Fibroblast of lung (primary cell): ENCODE data around the gene DIO3. TPM values are rescaled to one million over a fixed set of nuclear protein-coding genes. Genes with fewer than 3 reads are reported as not detected.

Source experiments
- DNase-seq, 2 donors: peaks; one replicate each; pipeline versions ENCODE4 v3.0.0 to v3.0.0-alpha.2; 2010; ENCODE audit warnings: low read depth in 2 of 2
- H2AFZ ChIP-seq: 2 replicates; pipeline ENCODE4 v1.5.1; 2012; ENCODE audit warnings: low read length, control low read depth, inconsistent platforms
- H3K27ac ChIP-seq: 2 replicates; pipeline ENCODE4 v1.5.1; 2011; ENCODE audit warnings: low read length, control low read depth; ENCODE audit not compliant: insufficient read depth
- H3K27me3 ChIP-seq: 2 replicates; pipeline ENCODE4 v1.5.1; 2011; ENCODE audit warnings: mild to moderate bottlenecking, low read length; ENCODE audit not compliant: control insufficient read depth, insufficient read depth
- H3K36me3 ChIP-seq: 2 replicates; pipeline ENCODE4 v1.5.1; 2011; ENCODE audit warnings: low read length; ENCODE audit not compliant: control insufficient read depth, insufficient read depth
- H3K4me1 ChIP-seq: 2 replicates; pipeline ENCODE4 v1.5.1; 2011; ENCODE audit warnings: low read length; ENCODE audit not compliant: control insufficient read depth, insufficient read depth; ENCODE audit errors: extremely low read depth
- H3K4me2 ChIP-seq: 2 replicates; pipeline ENCODE4 v1.5.1; 2011; ENCODE audit warnings: low read length, control low read depth; ENCODE audit not compliant: insufficient read depth; ENCODE audit errors: extremely low read depth
- H3K4me3 ChIP-seq, 4 experiments: fragments of 200-600 bp in 1 of 4; sonication (generic) in 1 of 4; replicated peaks in 1 of 4; 2 replicates each; pipeline ENCODE4 v1.5.1; 2011 to 2016; ENCODE audit warnings: low read length in 4 of 4, low read depth in 3 of 4, mild to moderate bottlenecking in 3 of 4, control low read depth in 2 of 4, inconsistent platforms in 1 of 4, mixed read lengths in 1 of 4; ENCODE audit not compliant: insufficient read depth in 1 of 4; ENCODE audit errors: control extremely low read depth in 1 of 4
- H3K79me2 ChIP-seq: 2 replicates; pipeline ENCODE4 v1.5.1; 2012; ENCODE audit warnings: mild to moderate bottlenecking, low read length, inconsistent platforms; ENCODE audit not compliant: control insufficient read depth, insufficient read depth
- H3K9ac ChIP-seq: 2 replicates; pipeline ENCODE4 v1.5.1; 2011; ENCODE audit warnings: mild to moderate bottlenecking, low read length, control low read depth; ENCODE audit not compliant: insufficient read depth
- H3K9me3 ChIP-seq: 2 replicates; pipeline ENCODE4 v1.5.1; 2012; ENCODE audit warnings: low read depth, low read length; ENCODE audit not compliant: control insufficient read depth, insufficient read depth
- H4K20me1 ChIP-seq: 2 replicates; pipeline ENCODE4 v1.5.1; 2011; ENCODE audit warnings: low read length; ENCODE audit not compliant: control insufficient read depth, insufficient read depth; ENCODE audit errors: extremely low read depth
- EZH2 ChIP-seq: IDR thresholded peaks from 2 replicates; pipeline ENCODE4 v1.5.1; 2012; ENCODE audit warnings: low read length, control low read depth, mild to moderate bottlenecking; ENCODE audit errors: missing control alignments
- polyA plus RNA-seq, 2 donors: library from polyadenylated mRNA; depleted of rRNA in 1 of 2; stranded (reverse) in 1 of 2; unstranded in 1 of 2; fragments of >200 nt; gene quantifications; 2 replicates each; pipeline ENCODE4 v1.2.1, GENCODE V29; 2011 to 2012; ENCODE audit warnings: missing spikeins in 1 of 2
- total RNA-seq: library from RNA; depleted of rRNA; stranded (reverse); fragments of >200 nt; gene quantifications from 2 replicates; pipeline ENCODE4 v1.2.1, GENCODE V29; 2014
- TF ChIP-seq, protein P1 (sequence below), 2 donors: IDR thresholded peaks in 1 of 2; conservative IDR thresholded peaks in 1 of 2; 1 replicate in 1 of 2; 2 replicates in 1 of 2; pipeline ENCODE4 v1.5.1; 2011 to 2012; ENCODE audit warnings: low read length in 2 of 2, control low read depth in 1 of 2, inconsistent platforms in 1 of 2, low read depth in 1 of 2, mild to moderate bottlenecking in 1 of 2

DIO3 gene
- total and polyA plus RNA-seq, 2 donors (not counting 1 experiment from before 2014, with no cell fraction given): 0.17 TPM; not detected in 1

DNA sequence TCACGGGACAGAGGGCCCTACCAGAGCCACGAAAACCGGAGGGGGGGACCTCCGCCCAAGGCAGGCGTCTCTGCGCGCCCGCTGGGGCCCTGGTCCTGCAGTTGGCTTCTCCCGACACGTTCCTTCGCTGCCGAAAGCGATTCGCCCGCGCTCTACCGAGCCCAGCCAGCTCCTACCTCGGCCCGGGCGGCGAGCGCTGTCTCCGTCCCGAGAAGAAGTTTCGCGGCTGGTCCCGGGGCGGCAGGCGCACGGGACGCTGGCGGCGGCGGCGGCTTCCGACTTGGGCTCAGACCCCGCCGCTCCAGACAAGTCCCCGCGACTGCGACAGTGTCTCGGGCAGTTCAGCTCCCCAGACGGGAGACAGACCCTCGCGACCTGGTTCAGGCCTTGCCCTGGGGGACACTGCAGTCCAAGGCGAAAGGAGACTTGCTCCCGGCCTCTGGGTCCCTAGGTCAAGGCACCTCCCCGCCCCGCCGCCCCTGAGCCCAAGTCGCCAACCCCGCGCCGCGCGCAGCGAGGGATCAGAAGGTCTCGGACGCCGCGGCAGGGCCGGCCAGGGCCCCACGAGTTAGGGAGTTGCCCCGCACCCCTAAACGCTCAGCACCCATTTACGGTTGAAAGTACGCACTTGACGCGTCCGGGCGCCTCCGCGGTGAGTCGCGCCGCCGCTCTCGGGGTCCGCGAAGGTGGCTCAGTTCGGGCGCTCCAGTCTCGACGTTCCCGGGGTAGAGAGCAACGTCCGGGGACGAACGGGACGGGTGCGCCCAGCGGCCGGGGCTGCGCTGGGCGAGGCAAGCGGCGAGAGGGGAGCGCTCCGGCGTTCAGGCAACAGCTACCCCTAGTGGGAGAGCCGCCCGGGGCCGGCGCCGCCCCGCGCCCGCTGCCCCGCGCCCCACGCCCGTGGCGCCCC, 1.4 kb upstream of the DIO3 start:
- Histone ChIP-seq H4K20me1 (no peaks in the 10 kb centered on the region), H3K9ac (no peak overlapping the region), H2AFZ (no peak overlapping the region), H3K27me3 (peaks cover 35% of the 10 kb centered on the region), H3K4me1 (no peaks in the 10 kb centered on the region), H3K27ac (no peak overlapping the region), H3K9me3 (no peaks in the 10 kb centered on the region), H3K4me2 (no peak overlapping the region), H3K36me3 (no peaks in the 10 kb centered on the region), H3K4me3 (peak overlapping the region in 2 of 4 experiments; percentile 33 to 36), H3K79me2 (no peaks in the 10 kb centered on the region)
- TF ChIP-seq EZH2: peak; percentile 39
- TF ChIP-seq, protein P1, sequence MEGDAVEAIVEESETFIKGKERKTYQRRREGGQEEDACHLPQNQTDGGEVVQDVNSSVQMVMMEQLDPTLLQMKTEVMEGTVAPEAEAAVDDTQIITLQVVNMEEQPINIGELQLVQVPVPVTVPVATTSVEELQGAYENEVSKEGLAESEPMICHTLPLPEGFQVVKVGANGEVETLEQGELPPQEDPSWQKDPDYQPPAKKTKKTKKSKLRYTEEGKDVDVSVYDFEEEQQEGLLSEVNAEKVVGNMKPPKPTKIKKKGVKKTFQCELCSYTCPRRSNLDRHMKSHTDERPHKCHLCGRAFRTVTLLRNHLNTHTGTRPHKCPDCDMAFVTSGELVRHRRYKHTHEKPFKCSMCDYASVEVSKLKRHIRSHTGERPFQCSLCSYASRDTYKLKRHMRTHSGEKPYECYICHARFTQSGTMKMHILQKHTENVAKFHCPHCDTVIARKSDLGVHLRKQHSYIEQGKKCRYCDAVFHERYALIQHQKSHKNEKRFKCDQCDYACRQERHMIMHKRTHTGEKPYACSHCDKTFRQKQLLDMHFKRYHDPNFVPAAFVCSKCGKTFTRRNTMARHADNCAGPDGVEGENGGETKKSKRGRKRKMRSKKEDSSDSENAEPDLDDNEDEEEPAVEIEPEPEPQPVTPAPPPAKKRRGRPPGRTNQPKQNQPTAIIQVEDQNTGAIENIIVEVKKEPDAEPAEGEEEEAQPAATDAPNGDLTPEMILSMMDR (conservative IDR thresholded peaks at IDR 0.05 in 1 of 2, IDR thresholded peaks at IDR 0.05 in 1 of 2; ENCODE audit: low read depth in 1 of 2, low read length in 2 of 2): peak in 1 of 2 donors; percentile 29
- DNase-seq: peak; percentile 35 to 50

DNA sequence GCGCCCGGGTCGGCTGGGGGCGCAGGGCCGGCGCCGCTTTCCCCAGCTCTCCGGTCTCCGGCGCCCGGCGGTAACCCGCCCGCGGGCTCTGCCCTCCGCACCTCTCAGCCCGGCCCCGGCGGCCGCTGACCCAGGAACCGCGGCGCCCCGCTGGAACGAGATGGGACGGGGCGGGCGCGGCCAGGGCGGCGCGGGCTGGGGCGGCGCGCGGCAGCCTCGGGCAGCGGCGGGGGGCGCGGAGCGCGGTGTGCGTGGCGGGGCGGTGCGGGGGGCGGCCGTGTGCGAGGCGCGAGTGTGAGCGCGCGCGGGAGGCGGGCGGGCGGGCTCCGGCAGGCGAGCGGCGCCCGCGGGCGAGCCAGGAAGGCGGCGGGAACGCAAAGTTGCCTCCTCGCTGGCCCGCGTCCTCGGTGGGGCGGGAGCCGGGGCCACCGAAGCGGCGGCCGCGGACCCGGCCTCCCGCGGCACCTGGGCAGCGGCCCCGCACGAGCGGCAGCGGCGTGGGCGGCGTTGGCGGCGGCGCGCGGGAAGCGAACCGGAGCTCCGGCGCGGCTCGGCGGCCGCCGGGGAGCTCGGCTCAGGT, 671 bp upstream of the DIO3 start:
- DNase-seq: no peak
- TF ChIP-seq, protein P1 (conservative IDR thresholded peaks at IDR 0.05 in 1 of 2, IDR thresholded peaks at IDR 0.05 in 1 of 2; ENCODE audit: low read depth in 1 of 2, low read length in 2 of 2): no peak
- TF ChIP-seq EZH2: no peak
- Histone ChIP-seq H3K4me2 (no peak overlapping the region), H3K27me3 (peaks cover 41% of the 10 kb centered on the region), H4K20me1 (no peaks in the 10 kb centered on the region), H3K9me3 (no peaks in the 10 kb centered on the region), H3K4me3 (no peak overlapping the region), H3K36me3 (no peaks in the 10 kb centered on the region), H3K27ac (no peak overlapping the region), H3K9ac (no peak overlapping the region), H2AFZ (no peak overlapping the region), H3K4me1 (no peaks in the 10 kb centered on the region), H3K79me2 (no peaks in the 10 kb centered on the region)

DNA sequence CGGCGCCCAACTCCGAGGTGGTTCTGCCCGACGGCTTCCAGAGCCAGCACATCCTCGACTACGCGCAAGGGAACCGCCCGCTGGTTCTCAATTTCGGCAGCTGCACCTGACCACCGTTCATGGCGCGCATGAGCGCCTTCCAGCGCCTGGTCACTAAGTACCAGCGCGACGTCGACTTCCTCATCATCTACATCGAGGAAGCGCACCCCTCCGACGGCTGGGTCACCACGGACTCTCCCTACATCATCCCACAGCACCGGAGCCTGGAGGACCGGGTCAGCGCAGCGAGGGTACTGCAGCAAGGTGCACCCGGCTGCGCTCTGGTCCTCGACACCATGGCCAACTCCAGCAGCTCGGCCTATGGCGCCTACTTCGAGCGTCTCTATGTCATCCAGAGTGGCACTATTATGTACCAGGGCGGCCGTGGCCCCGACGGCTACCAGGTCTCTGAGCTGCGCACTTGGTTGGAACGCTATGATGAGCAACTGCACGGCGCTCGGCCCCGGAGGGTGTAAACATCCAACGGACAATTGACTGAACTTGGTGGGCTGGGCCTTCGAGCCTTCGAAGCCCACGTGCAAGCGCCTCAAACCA, 699 bp downstream of the DIO3 start:
- Histone ChIP-seq H4K20me1 (no peaks in the 10 kb centered on the region), H2AFZ (no peak overlapping the region), H3K4me1 (no peaks in the 10 kb centered on the region), H3K79me2 (no peaks in the 10 kb centered on the region), H3K9ac (no peak overlapping the region), H3K36me3 (no peaks in the 10 kb centered on the region), H3K4me2 (no peak overlapping the region), H3K27me3 (peaks cover 41% of the 10 kb centered on the region), H3K4me3 (no peak overlapping the region), H3K27ac (no peak overlapping the region), H3K9me3 (no peaks in the 10 kb centered on the region)
- DNase-seq: no peak
- TF ChIP-seq, protein P1 (conservative IDR thresholded peaks at IDR 0.05 in 1 of 2, IDR thresholded peaks at IDR 0.05 in 1 of 2; ENCODE audit: low read depth in 1 of 2, low read length in 2 of 2): no peak
- no peak for TF ChIP-seq EZH2
